Stomach (tissue), 4 donors: ENCODE data around the gene GPR150.

Experiments
- CTCF ChIP-seq, 7 experiments: fragments of 450-650 bp in 4 of 7; fragments of 200-600 bp in 3 of 7; sonication (generic) in 3 of 7; IDR thresholded peaks; one replicate each; pipeline ENCODE4 v1.5.1; 2016 to 2019; ENCODE audit warnings: antibody characterized with exemption in 7 of 7, control low read depth in 2 of 7, mild to moderate bottlenecking in 1 of 7
- POLR2AphosphoS5 ChIP-seq, 3 donors: sonication (generic); formaldehyde crosslinking; IDR thresholded peaks; one replicate each; pipeline ENCODE4 v1.6.1; 2016; ENCODE audit warnings: antibody characterized with exemption in 3 of 3

GRCh38 chr5:95669985-95670384 lies 50.1 kb downstream of the GPR150 start:
- no peak for TF ChIP-seq CTCF (IDR thresholded peaks at IDR 0.05)
- no peak for TF ChIP-seq POLR2AphosphoS5 (IDR thresholded peaks at IDR 0.05)
